ENCODE results near the gene UPK3A. TPM values are rescaled to one million over a fixed set of nuclear protein-coding genes. Genes with fewer than 3 reads are reported as not detected.

UPK3A gene
- polyA plus RNA-seq, 1 of the 3 experiments (the other 2 are of a cell fraction) = not detected

DNA sequence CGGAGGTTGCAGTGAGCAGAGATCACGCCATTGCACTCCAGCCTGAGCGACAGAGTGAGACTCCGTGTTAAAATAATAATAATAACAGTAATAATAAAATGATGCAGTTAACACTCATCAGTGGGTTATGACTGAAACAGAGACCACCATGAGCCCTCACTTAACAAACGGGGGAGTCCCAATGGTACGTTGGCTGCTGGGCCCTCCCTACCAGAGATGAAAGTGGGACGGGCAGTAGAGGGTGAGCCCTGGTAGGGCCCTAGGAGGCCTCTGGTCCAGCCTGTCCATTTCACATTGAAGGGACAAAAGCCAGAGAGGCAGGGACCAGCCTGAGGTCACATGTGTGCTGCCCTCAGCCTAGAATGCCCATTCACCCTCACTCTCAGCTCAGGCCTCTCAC, 30.4 kb upstream of the UPK3A start:
- TF ChIP-seq SIN3A (IDR thresholded peaks at IDR 0.05; ENCODE audit: borderline replicate concordance, low read depth, low read length) = no peak
- no peak for TF ChIP-seq GATA2 (CRISPR knock-in tag; IDR thresholded peaks at IDR 0.05)
- no peak for TF ChIP-seq SMC3 (IDR thresholded peaks at IDR 0.05; ENCODE audit: low read depth, low read length)
- TF ChIP-seq, protein P1, sequence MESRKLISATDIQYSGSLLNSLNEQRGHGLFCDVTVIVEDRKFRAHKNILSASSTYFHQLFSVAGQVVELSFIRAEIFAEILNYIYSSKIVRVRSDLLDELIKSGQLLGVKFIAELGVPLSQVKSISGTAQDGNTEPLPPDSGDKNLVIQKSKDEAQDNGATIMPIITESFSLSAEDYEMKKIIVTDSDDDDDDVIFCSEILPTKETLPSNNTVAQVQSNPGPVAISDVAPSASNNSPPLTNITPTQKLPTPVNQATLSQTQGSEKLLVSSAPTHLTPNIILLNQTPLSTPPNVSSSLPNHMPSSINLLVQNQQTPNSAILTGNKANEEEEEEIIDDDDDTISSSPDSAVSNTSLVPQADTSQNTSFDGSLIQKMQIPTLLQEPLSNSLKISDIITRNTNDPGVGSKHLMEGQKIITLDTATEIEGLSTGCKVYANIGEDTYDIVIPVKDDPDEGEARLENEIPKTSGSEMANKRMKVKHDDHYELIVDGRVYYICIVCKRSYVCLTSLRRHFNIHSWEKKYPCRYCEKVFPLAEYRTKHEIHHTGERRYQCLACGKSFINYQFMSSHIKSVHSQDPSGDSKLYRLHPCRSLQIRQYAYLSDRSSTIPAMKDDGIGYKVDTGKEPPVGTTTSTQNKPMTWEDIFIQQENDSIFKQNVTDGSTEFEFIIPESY (IDR thresholded peaks at IDR 0.05; ENCODE audit: borderline replicate concordance, low read depth) = no peak
- TF ChIP-seq FOXM1 (IDR thresholded peaks at IDR 0.05; ENCODE audit: low read depth) = no peak
- TF ChIP-seq EP300 (IDR thresholded peaks at IDR 0.05; ENCODE audit: borderline replicate concordance in 1 of 2, low read depth in 1 of 2, low read length in 1 of 2) = no peak
- TF ChIP-seq RFX5 (IDR thresholded peaks at IDR 0.05; ENCODE audit: low read length) = no peak
- no peak for TF ChIP-seq NFIC (IDR thresholded peaks at IDR 0.05; ENCODE audit: borderline replicate concordance)
- TF ChIP-seq CHD2 (IDR thresholded peaks at IDR 0.05; ENCODE audit: low read length, partially characterized antibody) = no peak
- no peak for TF ChIP-seq TEAD4 (IDR thresholded peaks at IDR 0.05; ENCODE audit: borderline replicate concordance, insufficient read depth)
- no peak for TF ChIP-seq MXI1 (IDR thresholded peaks at IDR 0.05; ENCODE audit: low read depth, low read length)
- no peaks in the 10 kb centered on the region for H3K79me2 ChIP-seq (ENCODE audit: insufficient read depth)
- no peak overlapping the region for H3K27ac ChIP-seq (ENCODE audit: low read depth in 2 of 2, low read length in 1 of 2)

GRCh38 chr22:45254789-45255278, 29.9 kb upstream of the UPK3A start:
- H3K79me2 ChIP-seq (ENCODE audit: insufficient read depth) = no peaks in the 10 kb centered on the region
- H3F3A ChIP-seq (replicated peaks; ENCODE audit: insufficient read depth) = no peaks in the 10 kb centered on the region
- no peaks in the 10 kb centered on the region for H3K9me2 ChIP-seq
- no peak overlapping the region for H3K27ac ChIP-seq (ENCODE audit: low read depth in 2 of 2, low read length in 1 of 2)
- 76% methylated on average over 6 of the region's 6 CpGs for WGBS (ENCODE audit: low lambda C conversion rate)
- H4K20me1 ChIP-seq (ENCODE audit: insufficient read depth) = no peaks in the 10 kb centered on the region
- DNase-seq = no peak
- H3K9ac ChIP-seq = no peak overlapping the region
- no peaks in the 10 kb centered on the region for H3K9me3 ChIP-seq
- no peaks in the 10 kb centered on the region for H3K4me1 ChIP-seq (ENCODE audit: control insufficient read depth in 1 of 2, insufficient read depth in 2 of 2, low read depth in 1 of 2, low read length in 1 of 2)
- H3K27me3 ChIP-seq (ENCODE audit: insufficient read depth) = no peaks in the 10 kb centered on the region
- ChIA-PET POLR2A (no interaction called here), CTCF (no interaction called here)
- no peak overlapping the region for H2AFZ ChIP-seq (ENCODE audit: low read depth)
- H3K36me3 ChIP-seq (replicated peaks in 1 of 2; ENCODE audit: control insufficient read depth in 1 of 2, insufficient read depth in 2 of 2, low read length in 1 of 2) = no peaks in the 10 kb centered on the region
- H3K4me3 ChIP-seq (ENCODE audit: low read depth in 2 of 2, low read length in 1 of 2) = no peak overlapping the region
- no peak overlapping the region for H3K4me2 ChIP-seq
- TF ChIP-seq, protein P2, sequence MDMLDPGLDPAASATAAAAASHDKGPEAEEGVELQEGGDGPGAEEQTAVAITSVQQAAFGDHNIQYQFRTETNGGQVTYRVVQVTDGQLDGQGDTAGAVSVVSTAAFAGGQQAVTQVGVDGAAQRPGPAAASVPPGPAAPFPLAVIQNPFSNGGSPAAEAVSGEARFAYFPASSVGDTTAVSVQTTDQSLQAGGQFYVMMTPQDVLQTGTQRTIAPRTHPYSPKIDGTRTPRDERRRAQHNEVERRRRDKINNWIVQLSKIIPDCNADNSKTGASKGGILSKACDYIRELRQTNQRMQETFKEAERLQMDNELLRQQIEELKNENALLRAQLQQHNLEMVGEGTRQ (IDR thresholded peaks at IDR 0.05; ENCODE audit: borderline replicate concordance, low read depth, low read length) = no peak
- TF ChIP-seq IRF3 (IDR thresholded peaks at IDR 0.05; ENCODE audit: low read depth, low read length) = no peak
- TF ChIP-seq EP300 (IDR thresholded peaks at IDR 0.05; ENCODE audit: borderline replicate concordance in 1 of 2, low read depth in 1 of 2, low read length in 1 of 2) = no peak
- no peak for TF ChIP-seq NRF1 (IDR thresholded peaks at IDR 0.05; ENCODE audit: low read depth, low read length)
- no peak for TF ChIP-seq POLR2AphosphoS5 (IDR thresholded peaks at IDR 0.05; ENCODE audit: low read depth, low read length)
- TF ChIP-seq GATA2 (CRISPR knock-in tag; IDR thresholded peaks at IDR 0.05) = no peak
- no peak for TF ChIP-seq CHD2 (IDR thresholded peaks at IDR 0.05; ENCODE audit: low read length, partially characterized antibody)
- TF ChIP-seq FOXJ3 (CRISPR knock-in tag; IDR thresholded peaks at IDR 0.05) = no peak
- TF ChIP-seq YY1 (IDR thresholded peaks at IDR 0.05; ENCODE audit: low read depth) = no peak
- no peak for TF ChIP-seq RCOR1 (IDR thresholded peaks at IDR 0.05; ENCODE audit: low read length)
- TF ChIP-seq RAD21 (IDR thresholded peaks at IDR 0.05; ENCODE audit: low read length) = no peak
- no peak for TF ChIP-seq MEF2A (IDR thresholded peaks at IDR 0.05; ENCODE audit: borderline replicate concordance, low read depth)
- no peak for TF ChIP-seq RXRA (IDR thresholded peaks at IDR 0.05; ENCODE audit: borderline replicate concordance, low read depth)
- no peak for TF ChIP-seq EZH2phosphoT487 (IDR thresholded peaks at IDR 0.05; ENCODE audit: borderline replicate concordance, low read depth)
- TF ChIP-seq ELF1 (IDR thresholded peaks at IDR 0.05) = no peak
- TF ChIP-seq CTCF (IDR thresholded peaks at IDR 0.05) = no peak
- no peak for TF ChIP-seq TEAD4 (IDR thresholded peaks at IDR 0.05; ENCODE audit: borderline replicate concordance, insufficient read depth)

More for the DNA sequence above, 30.4 kb upstream of the UPK3A start:
- no peak for DNase-seq
- no peak overlapping the region for H3K4me2 ChIP-seq
- H3F3A ChIP-seq (replicated peaks; ENCODE audit: insufficient read depth) = no peaks in the 10 kb centered on the region
- no peak overlapping the region for H2AFZ ChIP-seq (ENCODE audit: low read depth)
- ChIA-PET CTCF (no interaction called here), POLR2A (no interaction called here)
- no peaks in the 10 kb centered on the region for H3K36me3 ChIP-seq (replicated peaks in 1 of 2; ENCODE audit: control insufficient read depth in 1 of 2, insufficient read depth in 2 of 2, low read length in 1 of 2)
- no peak overlapping the region for H3K4me3 ChIP-seq (ENCODE audit: low read depth in 2 of 2, low read length in 1 of 2)
- WGBS (ENCODE audit: low lambda C conversion rate) = over 99% methylated on average over 6 of the region's 7 CpGs
- no peaks in the 10 kb centered on the region for H4K20me1 ChIP-seq (ENCODE audit: insufficient read depth)
- no peaks in the 10 kb centered on the region for H3K9me2 ChIP-seq
- H3K27me3 ChIP-seq (ENCODE audit: insufficient read depth) = no peaks in the 10 kb centered on the region
- no peaks in the 10 kb centered on the region for H3K4me1 ChIP-seq (ENCODE audit: control insufficient read depth in 1 of 2, insufficient read depth in 2 of 2, low read depth in 1 of 2, low read length in 1 of 2)
- H3K9ac ChIP-seq = no peak overlapping the region
- no peaks in the 10 kb centered on the region for H3K9me3 ChIP-seq

All from SK-N-SH (cell line).